Nephron progenitor cell (in vitro differentiated cells): ENCODE results near the gene ATE1.
A peak's percentile ranks its signal among the peaks of the same experiment; 100 is the strongest.

Source experiments
- DNase-seq: peaks from one replicate; pipeline ENCODE4 v3.0.0; 2021
- H3K27ac Mint-ChIP-seq: 2 replicates; pipeline ENCODE4 v1.8.0; 2021; ENCODE audit warnings: mild to moderate bottlenecking, moderate library complexity, mixed read lengths
- H3K27me3 Mint-ChIP-seq: 2 replicates; pipeline ENCODE4 v1.8.0; 2021; ENCODE audit warnings: mild to moderate bottlenecking, low read depth, mixed read lengths; ENCODE audit not compliant: poor library complexity
- H3K36me3 Mint-ChIP-seq: 2 replicates; pipeline ENCODE4 v1.8.0; 2021; ENCODE audit warnings: low read depth, mixed read lengths
- H3K4me1 Mint-ChIP-seq: 2 replicates; pipeline ENCODE4 v1.8.0; 2021; ENCODE audit warnings: mixed read lengths
- H3K4me3 Mint-ChIP-seq: 2 replicates; pipeline ENCODE4 v1.8.0; 2021; ENCODE audit warnings: mild to moderate bottlenecking, moderate library complexity, mixed read lengths
- H3K9me3 Mint-ChIP-seq: 2 replicates; pipeline ENCODE4 v1.8.0; 2021; ENCODE audit warnings: mild to moderate bottlenecking, moderate library complexity, mixed read lengths
- CTCF ChIP-seq: fragments of 200-600 bp; sonication (generic); IDR thresholded peaks from 2 replicates; pipeline ENCODE4 v1.5.0; 2021; ENCODE audit warnings: antibody characterized with exemption

The ATE1 gene

GRCh38 chr10:121788115-121788514, 139.7 kb downstream of the ATE1 start:
- H3K36me3 Mint-ChIP-seq: peaks cover 33% of the 10 kb centered on the region
- H3K9me3 Mint-ChIP-seq: no peaks in the 10 kb centered on the region
- no peaks in the 10 kb centered on the region for H3K27me3 Mint-ChIP-seq
- no peak overlapping the region for H3K4me3 Mint-ChIP-seq
- peaks cover 6% of the 10 kb centered on the region for H3K4me1 Mint-ChIP-seq
- H3K27ac Mint-ChIP-seq: no peak overlapping the region
- no peak for DNase-seq
- no peak for TF ChIP-seq CTCF

GRCh38 chr10:121787169-121787568, 140.7 kb downstream of the ATE1 start:
- peaks cover 4% of the 10 kb centered on the region for H3K4me1 Mint-ChIP-seq
- peaks cover 35% of the 10 kb centered on the region for H3K36me3 Mint-ChIP-seq
- H3K4me3 Mint-ChIP-seq: no peak overlapping the region
- DNase-seq: no peak
- no peaks in the 10 kb centered on the region for H3K27me3 Mint-ChIP-seq
- TF ChIP-seq CTCF: no peak
- H3K27ac Mint-ChIP-seq: no peak overlapping the region
- H3K9me3 Mint-ChIP-seq: no peaks in the 10 kb centered on the region

- H3K9me3 Mint-ChIP-seq: no peaks in the 10 kb centered on the region
- no peak overlapping the region for H3K27ac Mint-ChIP-seq
- H3K36me3 Mint-ChIP-seq: peaks cover 19% of the 10 kb centered on the region
- H3K27me3 Mint-ChIP-seq: no peaks in the 10 kb centered on the region
- no peak for TF ChIP-seq CTCF
- H3K4me3 Mint-ChIP-seq: no peak overlapping the region
- no peak for DNase-seq
- H3K4me1 Mint-ChIP-seq: no peaks in the 10 kb centered on the region
Measured at GRCh38 chr10:121783782-121784372, 144.0 kb downstream of the ATE1 start.

GRCh38 chr10:121781101-121781500, 146.7 kb downstream of the ATE1 start:
- H3K4me3 Mint-ChIP-seq: no peak overlapping the region
- H3K36me3 Mint-ChIP-seq: peaks cover 15% of the 10 kb centered on the region
- no peak for TF ChIP-seq CTCF
- no peaks in the 10 kb centered on the region for H3K9me3 Mint-ChIP-seq
- no peaks in the 10 kb centered on the region for H3K4me1 Mint-ChIP-seq
- DNase-seq: no peak
- H3K27ac Mint-ChIP-seq: no peak overlapping the region
- H3K27me3 Mint-ChIP-seq: no peaks in the 10 kb centered on the region

GRCh38 chr10:121774813-121775212, 153.0 kb downstream of the ATE1 start:
- H3K27ac Mint-ChIP-seq: peak overlapping the region; percentile 52
- H3K4me3 Mint-ChIP-seq: no peak overlapping the region
- no peak for TF ChIP-seq CTCF
- peaks cover 35% of the 10 kb centered on the region for H3K4me1 Mint-ChIP-seq
- no peaks in the 10 kb centered on the region for H3K27me3 Mint-ChIP-seq
- peaks cover 10% of the 10 kb centered on the region for H3K36me3 Mint-ChIP-seq
- DNase-seq: no peak
- peaks cover 13% of the 10 kb centered on the region for H3K9me3 Mint-ChIP-seq

- no peak for DNase-seq
- Mint-ChIP-seq H3K9me3 (peaks cover 16% of the 10 kb centered on the region), H3K27ac (peak overlapping the region; percentile 52), H3K4me3 (peak overlapping the region; percentile 29), H3K27me3 (no peaks in the 10 kb centered on the region), H3K36me3 (peaks cover 14% of the 10 kb centered on the region), H3K4me1 (peaks cover 35% of the 10 kb centered on the region)
- TF ChIP-seq CTCF: no peak
Measured at GRCh38 chr10:121774404-121774803, 153.4 kb downstream of the ATE1 start.
